SK-N-MC (cell line): Measurements from ENCODE around the gene WDR72.

ENCODE experiments used
- EZH2 ChIP-seq: fragments of 200-600 bp; sonication (generic); IDR thresholded peaks from one replicate; pipeline ENCODE4 v1.6.1; 2017; ENCODE audit warnings: antibody characterized with exemption
- FOXP2 ChIP-seq: optimal IDR thresholded peaks from 2 replicates; pipeline ENCODE3; 2011; ENCODE audit warnings: mild to moderate bottlenecking, moderate library complexity; ENCODE audit not compliant: insufficient read depth; ENCODE audit errors: extremely low read length, control extremely low read depth
- POLR2AphosphoS5 ChIP-seq: IDR thresholded peaks from 2 replicates; pipeline ENCODE4 v1.6.1; 2012; ENCODE audit warnings: mild to moderate bottlenecking, low read depth, low read length, borderline replicate concordance

GRCh38 chr15:53470743-53471142, 288.7 kb downstream of the WDR72 start:
- TF ChIP-seq POLR2AphosphoS5 (no peak), EZH2 (no peak), FOXP2 (no peak)
